ENCODE measurements around the gene SLC16A10.

DNA sequence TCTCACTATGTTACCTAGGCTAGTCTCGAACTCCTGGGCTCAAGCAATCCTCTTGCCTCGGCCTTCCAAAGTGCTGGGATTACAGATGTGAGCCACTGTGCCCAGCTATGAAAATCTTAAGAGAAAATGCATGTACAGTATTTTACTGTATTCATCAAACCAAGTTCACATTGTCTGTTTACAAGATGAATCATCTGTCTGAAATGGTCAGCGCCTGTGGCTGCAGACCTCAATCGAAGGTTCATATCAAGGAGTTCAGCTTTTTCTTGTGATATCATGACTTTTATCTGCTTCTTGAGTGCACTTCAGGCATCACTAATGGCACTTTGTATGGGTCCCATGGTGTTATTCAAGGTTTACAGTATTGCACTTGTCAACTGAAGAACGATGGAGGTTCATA lies 155.1 kb downstream of the SLC16A10 start:
- TF ChIP-seq, protein P1, sequence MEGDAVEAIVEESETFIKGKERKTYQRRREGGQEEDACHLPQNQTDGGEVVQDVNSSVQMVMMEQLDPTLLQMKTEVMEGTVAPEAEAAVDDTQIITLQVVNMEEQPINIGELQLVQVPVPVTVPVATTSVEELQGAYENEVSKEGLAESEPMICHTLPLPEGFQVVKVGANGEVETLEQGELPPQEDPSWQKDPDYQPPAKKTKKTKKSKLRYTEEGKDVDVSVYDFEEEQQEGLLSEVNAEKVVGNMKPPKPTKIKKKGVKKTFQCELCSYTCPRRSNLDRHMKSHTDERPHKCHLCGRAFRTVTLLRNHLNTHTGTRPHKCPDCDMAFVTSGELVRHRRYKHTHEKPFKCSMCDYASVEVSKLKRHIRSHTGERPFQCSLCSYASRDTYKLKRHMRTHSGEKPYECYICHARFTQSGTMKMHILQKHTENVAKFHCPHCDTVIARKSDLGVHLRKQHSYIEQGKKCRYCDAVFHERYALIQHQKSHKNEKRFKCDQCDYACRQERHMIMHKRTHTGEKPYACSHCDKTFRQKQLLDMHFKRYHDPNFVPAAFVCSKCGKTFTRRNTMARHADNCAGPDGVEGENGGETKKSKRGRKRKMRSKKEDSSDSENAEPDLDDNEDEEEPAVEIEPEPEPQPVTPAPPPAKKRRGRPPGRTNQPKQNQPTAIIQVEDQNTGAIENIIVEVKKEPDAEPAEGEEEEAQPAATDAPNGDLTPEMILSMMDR (IDR thresholded peaks at IDR 0.05; ENCODE audit: low read length): no peak
- TF ChIP-seq EZH2 (IDR thresholded peaks at IDR 0.05; ENCODE audit: borderline replicate concordance, low read length): no peak
